HUES64 (cell line): ENCODE data around the gene FOXI1.
"Not testable (repeated sequence)": the region's sequence is repeated elsewhere in the genome, so short reads cannot be mapped to it uniquely, and the experiment has no call there.

Experiments used
- H3K27ac ChIP-seq: 2 replicates; pipeline ENCODE4 v1.7.0; 2013; ENCODE audit warnings: low read depth, low read length, inconsistent platforms
- H3K27me3 ChIP-seq: 2 replicates; pipeline ENCODE4 v1.6.1; 2013; ENCODE audit warnings: mild to moderate bottlenecking, low read length; ENCODE audit not compliant: insufficient read depth
- H3K36me3 ChIP-seq: 2 replicates; pipeline ENCODE4 v1.6.1; 2013; ENCODE audit warnings: mild to moderate bottlenecking, low read length; ENCODE audit not compliant: insufficient read depth
- H3K4me1 ChIP-seq: 2 replicates; pipeline ENCODE4 v1.6.1; 2013; ENCODE audit warnings: mild to moderate bottlenecking, low read length, moderate library complexity; ENCODE audit not compliant: insufficient read depth
- H3K4me3 ChIP-seq: 2 replicates; pipeline ENCODE4 v1.5.1; 2013; ENCODE audit warnings: mild to moderate bottlenecking, low read length, moderate library complexity
- H3K9ac ChIP-seq: 2 replicates; pipeline ENCODE4 v1.6.1; 2013; ENCODE audit warnings: mild to moderate bottlenecking, low read depth, low read length
- H3K9me3 ChIP-seq: 2 replicates; pipeline ENCODE4 v1.6.1; 2013; ENCODE audit warnings: low read depth, low read length; ENCODE audit not compliant: insufficient read depth
- WGBS: fragments of 150-250, 120-280 bp; methylation state at CpG from one replicate; pipeline ENCODE4 v1.1.7; 2013; ENCODE audit warnings: missing lambda C conversion rate; 5-methylcytosine and 5-hydroxymethylcytosine counted together

Gene FOXI1

DNA sequence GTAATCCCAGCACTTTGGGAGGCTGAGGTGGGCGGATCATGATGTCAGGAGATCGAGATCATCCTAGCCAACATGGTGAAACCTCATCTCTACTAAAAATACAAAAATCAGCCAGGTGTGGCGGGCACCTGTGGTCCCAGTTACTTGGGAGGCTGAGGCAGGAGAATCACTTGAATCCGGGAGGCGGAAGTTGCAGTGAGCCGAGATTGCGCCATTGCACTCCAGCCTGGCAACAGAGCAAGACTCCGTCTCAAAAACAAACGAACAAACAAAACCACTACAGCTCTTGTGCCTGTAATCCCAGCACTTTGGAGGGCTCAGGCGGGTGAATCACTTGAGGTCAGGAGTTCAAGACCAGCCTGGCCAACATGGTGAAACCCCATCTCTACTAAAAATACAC, 11.4 kb upstream of the FOXI1 start:
- 96% methylated on average over 10 of the region's 10 CpGs for WGBS
- not testable (repeated sequence) for H3K4me3 ChIP-seq, H3K9ac ChIP-seq, H3K27me3 ChIP-seq, H3K27ac ChIP-seq, H3K9me3 ChIP-seq, H3K36me3 ChIP-seq, H3K4me1 ChIP-seq

DNA sequence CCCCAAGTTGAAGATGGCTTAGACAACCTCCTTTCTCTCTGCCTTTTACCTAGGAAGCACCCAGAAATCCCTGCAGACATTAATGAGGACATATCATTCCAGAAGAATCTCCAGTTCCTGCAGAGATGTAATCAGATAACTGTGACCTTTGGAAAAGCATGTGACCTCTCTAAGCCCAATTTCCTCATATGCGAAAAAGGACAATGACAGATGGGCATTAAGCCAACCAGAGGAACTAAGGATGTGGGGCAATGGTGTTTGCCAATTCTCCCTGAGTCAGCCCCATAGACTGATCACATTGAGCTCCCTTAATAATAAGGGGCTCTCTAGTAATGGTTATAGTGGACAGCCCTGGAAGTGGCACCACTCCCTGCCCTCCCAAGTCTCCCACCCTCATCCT, 10.1 kb upstream of the FOXI1 start:
- Histone ChIP-seq H3K9ac (no peak overlapping the region), H3K4me1 (no peaks in the 10 kb centered on the region), H3K27me3 (no peaks in the 10 kb centered on the region), H3K27ac (no peak overlapping the region), H3K9me3 (peaks cover 6% of the 10 kb centered on the region; the same call in 1 of the 2 replicates), H3K36me3 (no peaks in the 10 kb centered on the region), H3K4me3 (no peak overlapping the region)
- WGBS, result 90% methylated on average over 1 of the region's 1 CpG

DNA sequence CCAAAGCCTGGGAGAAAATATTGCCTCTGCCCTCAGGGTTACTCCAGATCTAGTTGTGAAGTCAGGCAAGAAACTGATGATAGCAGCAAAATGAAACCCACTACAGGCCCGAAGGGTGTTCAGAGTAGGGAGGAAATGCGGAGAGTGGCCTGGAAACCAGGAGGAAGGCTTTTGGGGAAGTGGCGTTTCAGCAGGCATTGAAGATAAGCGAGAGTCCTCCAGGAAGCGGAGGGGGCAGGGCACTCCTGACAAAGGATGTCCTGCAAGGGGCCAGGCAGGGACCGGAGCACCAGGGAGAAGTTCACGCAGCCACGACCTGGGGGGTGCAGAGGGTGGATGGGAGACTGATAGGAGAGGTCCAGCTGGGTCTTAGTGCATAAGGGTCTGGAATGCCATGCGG, 7.8 kb upstream of the FOXI1 start:
- 75% methylated on average over 9 of the region's 9 CpGs for WGBS
- H3K9me3 ChIP-seq, result peaks cover 6% of the 10 kb centered on the region; the same call in 1 of the 2 replicates
- H3K27ac ChIP-seq, result no peak overlapping the region
- H3K4me3 ChIP-seq, result no peak overlapping the region
- H3K27me3 ChIP-seq, result no peaks in the 10 kb centered on the region
- H3K9ac ChIP-seq, result no peak overlapping the region
- no peaks in the 10 kb centered on the region for H3K36me3 ChIP-seq
- no peaks in the 10 kb centered on the region for H3K4me1 ChIP-seq

DNA sequence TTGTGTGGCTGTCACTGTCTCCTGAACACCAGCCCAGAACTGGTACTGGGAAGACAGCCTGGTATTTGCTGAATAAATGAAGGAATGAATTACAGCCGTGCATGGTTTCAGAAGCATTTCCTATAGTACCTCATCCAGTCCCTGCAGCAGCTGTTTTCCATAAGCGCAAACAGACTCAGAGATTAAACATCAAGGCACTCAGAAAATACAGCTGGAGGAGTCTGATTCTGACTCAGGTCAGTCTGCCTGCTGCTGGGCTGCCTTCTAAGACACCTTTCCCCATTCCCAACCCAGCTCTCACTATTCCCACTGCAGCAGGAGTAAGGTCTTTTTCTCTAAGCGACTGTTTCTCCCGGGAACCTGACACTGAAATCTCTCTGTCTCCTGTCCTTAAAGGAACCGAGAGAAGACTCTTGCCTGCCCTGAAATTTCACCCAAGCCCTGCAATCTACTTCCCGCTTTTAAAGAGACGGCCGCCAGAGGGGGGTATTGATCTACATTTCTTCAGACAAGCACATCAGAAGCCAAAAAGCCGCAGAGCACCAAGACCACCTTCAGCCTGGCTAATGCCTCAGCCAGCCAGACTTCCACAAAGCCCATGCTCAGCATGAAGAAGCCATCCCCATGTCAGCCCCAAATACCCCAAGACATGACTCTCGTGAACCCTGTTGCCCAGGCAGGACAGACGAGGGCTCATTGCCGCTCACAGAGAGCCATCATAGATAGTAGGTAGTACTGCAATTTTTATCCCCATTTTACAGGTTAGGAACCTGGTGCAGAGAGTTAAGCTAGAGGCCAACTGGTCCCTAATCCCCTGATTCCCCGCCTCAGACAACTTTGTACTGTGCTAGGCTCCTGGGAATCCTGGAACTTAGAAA, 5.4 kb upstream of the FOXI1 start:
- no peak overlapping the region for H3K9ac ChIP-seq
- peaks cover 4% of the 10 kb centered on the region; the same call in 1 of the 2 replicates for H3K27me3 ChIP-seq
- WGBS, result 45% methylated on average over 13 of the region's 13 CpGs
- no peaks in the 10 kb centered on the region for H3K4me1 ChIP-seq
- peaks cover 6% of the 10 kb centered on the region; the same call in 1 of the 2 replicates for H3K9me3 ChIP-seq
- H3K4me3 ChIP-seq, result no peak overlapping the region
- H3K36me3 ChIP-seq, result no peaks in the 10 kb centered on the region
- H3K27ac ChIP-seq, result no peak overlapping the region

DNA sequence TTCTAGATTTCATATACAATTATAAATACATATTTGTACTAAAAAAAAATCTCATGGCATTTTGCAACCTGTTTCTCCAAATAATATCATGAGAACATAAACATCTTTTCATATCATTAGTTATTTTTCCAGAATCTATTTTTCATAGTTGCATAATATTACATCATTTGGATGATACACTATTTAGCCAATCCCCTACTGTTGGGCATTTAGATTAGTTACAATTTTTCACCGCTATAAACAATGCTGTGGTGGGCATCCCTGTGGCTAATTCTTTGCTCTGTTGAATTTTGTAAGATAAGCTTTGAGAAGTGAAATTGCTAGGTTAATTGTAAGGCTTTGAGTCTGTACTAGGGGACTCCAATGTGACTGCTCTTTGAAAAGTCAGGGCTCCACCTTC, 2.2 kb upstream of the FOXI1 start:
- 100% methylated on average over 1 of the region's 1 CpG for WGBS
- Histone ChIP-seq H3K9me3 (peaks cover 6% of the 10 kb centered on the region; the same call in 1 of the 2 replicates), H3K4me3 (no peak overlapping the region), H3K27ac (no peak overlapping the region), H3K27me3 (peaks cover 26% of the 10 kb centered on the region), H3K36me3 (no peaks in the 10 kb centered on the region), H3K9ac (no peak overlapping the region), H3K4me1 (no peaks in the 10 kb centered on the region)

DNA sequence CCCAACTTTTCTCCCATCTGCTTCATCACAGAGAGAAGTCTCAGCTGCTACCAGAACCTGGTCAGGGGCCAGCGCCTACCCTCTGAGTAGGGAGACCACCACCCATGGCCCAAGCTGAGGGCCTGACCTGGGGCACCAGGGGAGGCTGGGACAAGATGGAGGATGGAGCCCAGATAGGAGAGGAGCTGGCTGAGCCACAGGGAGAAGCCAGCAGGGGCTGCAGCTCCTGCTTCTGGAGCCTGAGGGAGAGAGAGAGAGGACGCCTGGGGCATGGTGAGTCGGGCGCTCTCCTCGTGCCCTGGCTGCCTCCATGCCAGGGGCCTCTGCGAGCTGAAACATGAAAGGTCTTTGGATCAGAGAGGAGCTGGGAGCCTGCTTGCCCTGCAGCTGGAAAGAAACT, 1.4 kb upstream of the FOXI1 start:
- Histone ChIP-seq H3K36me3 (no peaks in the 10 kb centered on the region), H3K9ac (no peak overlapping the region), H3K27me3 (peaks cover 34% of the 10 kb centered on the region), H3K4me3 (no peak overlapping the region), H3K27ac (no peak overlapping the region), H3K4me1 (peaks cover 3% of the 10 kb centered on the region; the same call in 1 of the 2 replicates), H3K9me3 (0 out of 2 replicates have a peak, but pooled peaks cover under 1% of the 10 kb centered on the region)
- WGBS, result 94% methylated on average over 6 of the region's 6 CpGs

DNA sequence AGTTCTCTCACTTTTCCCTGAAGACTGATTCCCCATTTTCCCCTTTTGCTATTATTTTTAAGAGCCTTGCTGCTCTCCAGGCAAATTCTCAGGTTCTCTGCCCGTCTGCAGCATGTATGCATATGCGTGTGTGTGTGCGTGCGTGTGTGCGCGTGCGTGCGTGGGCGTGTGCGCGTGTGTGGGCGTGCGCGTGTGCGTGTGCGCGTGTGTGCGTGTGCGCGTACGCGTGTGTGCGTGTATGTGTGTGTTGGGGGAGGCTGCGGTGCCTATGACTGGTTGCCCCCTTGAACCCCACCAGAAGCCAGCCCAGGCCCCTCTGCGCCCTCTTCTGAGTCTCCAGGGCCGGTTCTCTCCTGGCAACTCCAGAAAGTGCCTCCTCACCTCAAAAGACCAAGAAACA, 987 bp upstream of the FOXI1 start:
- H3K27me3 ChIP-seq, result peaks cover 36% of the 10 kb centered on the region
- H3K4me1 ChIP-seq, result peaks cover 7% of the 10 kb centered on the region
- H3K4me3 ChIP-seq, result no peak overlapping the region
- no peaks in the 10 kb centered on the region for H3K9me3 ChIP-seq
- H3K36me3 ChIP-seq, result no peaks in the 10 kb centered on the region
- no peak overlapping the region for H3K9ac ChIP-seq
- 97% methylated on average over 26 of the region's 26 CpGs for WGBS
- no peak overlapping the region for H3K27ac ChIP-seq

DNA sequence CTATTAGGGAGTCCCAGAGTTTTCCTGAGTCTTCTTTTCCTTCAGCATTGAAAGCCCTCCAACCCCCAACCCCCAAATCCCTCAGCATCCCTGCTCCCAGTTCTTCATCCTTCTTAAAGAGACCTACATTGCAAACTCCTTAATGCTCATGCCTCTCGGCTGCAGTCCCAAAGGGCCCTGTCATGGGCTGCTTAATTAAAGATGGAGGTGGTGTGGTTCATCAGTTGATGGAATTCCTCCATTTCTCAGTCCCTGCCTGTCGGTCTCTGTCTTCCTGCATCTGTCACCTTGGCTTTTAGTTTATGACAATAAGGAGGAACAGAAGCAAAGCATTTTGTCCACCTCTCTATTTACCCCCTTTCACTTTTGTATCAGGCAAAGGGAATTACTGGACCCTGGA, 2.0 kb downstream of the FOXI1 start:
- Histone ChIP-seq H3K27me3 (peaks cover 58% of the 10 kb centered on the region), H3K9me3 (no peaks in the 10 kb centered on the region), H3K36me3 (no peaks in the 10 kb centered on the region), H3K27ac (no peak overlapping the region), H3K4me1 (peaks cover 12% of the 10 kb centered on the region), H3K9ac (no peak overlapping the region), H3K4me3 (no peak overlapping the region)
- WGBS, result 94% methylated on average over 2 of the region's 2 CpGs

DNA sequence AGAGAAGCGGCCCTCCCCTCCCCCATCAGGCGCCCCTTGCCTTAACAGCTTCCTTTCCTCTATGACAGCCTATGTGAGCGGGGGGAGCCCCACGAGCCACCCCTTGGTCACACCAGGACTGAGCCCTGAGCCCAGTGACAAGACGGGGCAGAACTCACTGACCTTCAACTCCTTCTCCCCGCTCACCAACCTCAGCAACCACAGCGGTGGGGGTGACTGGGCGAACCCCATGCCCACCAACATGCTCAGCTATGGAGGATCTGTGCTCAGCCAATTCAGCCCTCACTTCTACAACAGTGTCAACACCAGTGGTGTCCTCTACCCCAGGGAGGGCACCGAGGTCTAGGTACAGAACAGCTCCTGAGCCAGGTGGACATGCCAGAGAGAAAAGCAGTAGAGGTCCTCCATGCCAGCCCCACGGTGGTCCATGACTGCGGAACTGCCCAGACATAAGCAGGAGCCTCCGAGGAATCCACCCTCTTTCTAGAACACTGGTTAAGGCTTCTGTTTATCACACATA, 2.6 kb downstream of the FOXI1 start:
- WGBS, result 91% methylated on average over 12 of the region's 12 CpGs
- H3K27me3 ChIP-seq, result peaks cover 58% of the 10 kb centered on the region

DNA sequence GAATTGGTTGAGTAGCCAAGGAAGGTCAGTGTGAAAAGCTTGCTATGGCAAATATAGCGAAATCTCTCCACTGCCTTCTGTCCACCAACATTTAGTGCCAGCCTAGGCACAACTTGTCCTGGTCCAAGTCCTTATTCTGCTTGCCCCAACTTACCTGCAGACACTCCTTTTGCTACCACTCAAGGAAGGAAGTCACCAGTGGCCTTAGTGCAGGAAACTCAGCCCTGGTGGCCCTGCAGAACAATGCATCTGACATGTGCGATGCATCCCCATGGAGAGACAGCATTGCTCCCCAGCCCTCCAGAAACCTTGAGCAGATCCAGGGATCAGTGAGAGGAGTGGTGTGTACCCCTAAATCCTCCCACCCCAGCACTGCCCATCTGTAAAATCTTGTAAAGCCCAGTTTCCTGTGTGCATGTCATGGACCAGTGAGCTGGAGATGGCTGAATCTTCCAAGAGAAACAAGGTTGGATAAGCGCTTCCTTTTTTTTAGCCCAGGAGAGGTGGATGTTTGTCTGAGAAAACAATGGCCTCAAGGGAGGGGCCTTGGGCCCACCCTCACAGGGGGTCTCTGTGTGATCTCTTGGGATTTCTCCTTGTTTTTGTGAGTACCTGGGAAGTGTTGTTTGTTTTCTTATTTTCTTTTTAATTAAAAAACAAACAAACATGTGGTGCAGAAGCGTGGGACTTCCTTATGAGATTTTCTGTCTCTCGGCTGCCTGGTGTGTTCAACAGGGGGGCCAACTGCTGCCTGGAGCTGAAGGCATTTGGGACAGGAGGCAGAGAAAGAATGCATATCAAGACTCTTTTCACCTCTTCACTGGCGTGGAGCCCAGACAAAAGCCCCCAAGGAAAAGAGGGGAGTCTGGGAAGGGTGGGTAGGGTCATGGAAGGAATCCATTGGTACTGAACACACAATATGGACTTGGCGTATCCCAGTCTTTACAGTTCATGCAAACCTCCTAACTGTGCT, 3.6 kb downstream of the FOXI1 start:
- 55% methylated on average over 7 of the region's 7 CpGs for WGBS
- H3K27me3 ChIP-seq, result peaks cover 58% of the 10 kb centered on the region

More for the DNA sequence above, 2.6 kb downstream of the FOXI1 start:
- Histone ChIP-seq H3K9ac (no peak overlapping the region), H3K4me1 (peaks cover 18% of the 10 kb centered on the region), H3K4me3 (no peak overlapping the region), H3K9me3 (no peaks in the 10 kb centered on the region), H3K36me3 (no peaks in the 10 kb centered on the region), H3K27ac (no peak overlapping the region)

More for the DNA sequence above, 3.6 kb downstream of the FOXI1 start:
- Histone ChIP-seq H3K27ac (no peak overlapping the region), H3K36me3 (no peaks in the 10 kb centered on the region), H3K4me1 (peaks cover 20% of the 10 kb centered on the region), H3K9ac (no peak overlapping the region), H3K4me3 (no peak overlapping the region), H3K9me3 (no peaks in the 10 kb centered on the region)
